ENCODE results near the gene CRMP1. TPM values are rescaled to one million over a fixed set of nuclear protein-coding genes. Genes with fewer than 3 reads are reported as not detected.

The CRMP1 gene
- 0.06 and 0.13 TPM in 2 replicates for total RNA-seq

GRCh38 chr4:5893004-5893580 lies at the start of gene CRMP1:
TSS of gene CRMP1 (minus strand) at chr4:5893086. CDS start at chr4:5892969, 117 bp downstream.

Other genes starting within 250 kb of the CRMP1 start
- gene EVC2, start 184.5 kb downstream of the CRMP1 start, total RNA-seq: 9.2 and 9.6 TPM in 2 replicates
- 39.4 and 47.8 TPM in 2 replicates for gene EVC, start 181.9 kb downstream of the CRMP1 start, total RNA-seq
- not detected in 2 replicates for gene C4orf50, start 125.3 kb upstream of the CRMP1 start, total RNA-seq

Measured in aortic smooth muscle cell (primary cell).